HG03108 (cell line): ENCODE data around the gene TBX1.

Experiments
- ATAC-seq: cut with Tn5 transposase; IDR thresholded peaks from one replicate; pipeline ENCODE4 v1.9.1; 2021; ENCODE audit warnings: moderate library complexity; ENCODE audit not compliant: unreplicated experiment

The TBX1 gene

DNA sequence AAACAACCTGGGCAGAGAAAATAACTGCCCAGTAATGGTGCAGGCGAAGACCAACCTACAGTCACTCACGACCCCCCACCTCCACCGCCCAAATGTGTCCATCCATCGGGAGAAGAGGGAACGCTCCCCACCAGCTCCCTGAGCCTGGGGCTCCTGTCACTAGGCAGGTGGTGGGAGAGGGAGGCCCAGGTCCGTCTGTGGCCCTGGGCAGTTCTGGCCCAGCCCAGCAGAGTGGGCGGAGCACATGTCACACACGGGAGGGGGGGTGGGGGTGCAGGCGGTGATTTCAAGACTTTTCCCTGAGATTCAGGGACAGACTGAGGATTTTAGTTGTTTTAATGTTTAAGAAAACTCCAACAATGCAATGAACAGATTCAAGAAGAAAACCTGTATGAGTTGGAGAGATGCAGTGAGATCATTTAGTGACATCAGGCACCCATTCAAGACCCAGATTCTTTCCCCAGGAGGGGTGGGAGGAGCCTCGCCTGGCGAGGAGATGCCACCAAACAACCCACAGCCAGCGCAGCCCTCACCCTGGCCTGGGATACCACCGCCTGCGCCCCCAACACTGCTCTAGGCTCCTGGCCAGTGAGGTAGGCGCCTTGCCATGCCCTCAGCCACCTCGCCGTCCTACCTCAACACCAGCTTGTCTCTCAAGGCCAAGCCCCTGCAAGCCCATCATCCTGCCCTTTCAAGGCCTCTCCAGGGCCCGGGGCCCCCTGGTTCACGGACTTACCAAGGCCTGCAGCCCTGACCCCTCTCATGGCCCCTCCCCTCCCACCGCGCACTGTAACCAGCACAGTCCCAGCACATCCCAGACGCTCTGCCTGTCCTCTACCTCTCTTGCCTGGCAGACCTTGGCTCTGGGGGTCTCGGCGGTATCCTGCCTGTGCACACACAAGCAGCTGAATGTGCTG lies 36.8 kb downstream of the TBX1 start:
- ATAC-seq: no peak

DNA sequence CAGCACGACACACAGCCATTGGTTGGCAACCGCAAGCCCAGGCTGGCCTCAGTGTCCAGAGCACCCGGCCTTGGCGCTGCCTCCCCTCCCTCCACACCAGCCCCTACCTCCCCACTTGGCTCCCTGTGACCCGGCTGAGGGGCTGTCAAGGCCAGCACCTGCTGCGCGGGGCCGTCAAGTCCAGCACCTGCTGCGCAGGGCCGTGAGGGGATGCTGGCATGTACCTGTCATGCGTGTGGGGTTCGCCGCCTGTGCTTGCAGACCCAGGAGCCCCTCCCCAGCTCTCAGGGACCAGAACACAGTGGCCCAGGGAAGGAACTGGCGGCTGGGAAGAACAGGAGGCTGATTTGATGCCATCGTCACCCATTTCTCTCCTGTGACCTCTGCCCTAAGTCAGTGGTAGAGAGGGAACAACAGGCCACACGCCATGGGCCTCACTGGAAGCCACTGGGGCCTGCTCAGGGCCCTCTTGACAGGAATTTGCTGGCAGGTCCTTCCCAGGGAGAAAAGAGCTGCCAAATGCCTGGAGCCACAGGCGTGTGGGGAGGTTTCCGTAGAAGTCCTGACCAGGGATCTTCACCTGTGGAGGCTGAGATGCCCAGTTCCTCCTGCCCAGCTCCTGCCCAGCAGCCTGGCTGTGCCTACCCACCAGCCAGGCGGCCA lies 37.6 kb downstream of the TBX1 start:
- ATAC-seq: no peak

DNA sequence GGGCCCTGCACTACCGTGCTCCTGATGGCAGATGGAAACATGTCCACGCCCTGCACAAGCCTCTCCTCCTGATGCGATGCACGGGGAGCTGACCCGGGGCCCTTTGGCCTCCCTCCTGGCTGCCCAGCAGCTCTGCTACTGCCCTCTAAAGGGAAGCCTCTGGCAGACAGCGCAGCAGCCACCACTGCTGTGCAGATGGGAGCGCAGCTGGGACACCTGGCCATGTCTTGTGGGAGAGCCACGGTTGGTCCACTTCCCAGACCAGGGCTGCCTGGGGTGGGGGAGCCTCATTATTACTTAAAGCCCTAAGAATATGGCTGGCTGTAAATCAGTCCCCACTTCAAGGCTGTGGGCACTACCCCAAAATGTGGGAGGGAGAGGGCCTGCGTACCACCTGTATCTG lies 38.3 kb downstream of the TBX1 start:
- ATAC-seq: no peak

DNA sequence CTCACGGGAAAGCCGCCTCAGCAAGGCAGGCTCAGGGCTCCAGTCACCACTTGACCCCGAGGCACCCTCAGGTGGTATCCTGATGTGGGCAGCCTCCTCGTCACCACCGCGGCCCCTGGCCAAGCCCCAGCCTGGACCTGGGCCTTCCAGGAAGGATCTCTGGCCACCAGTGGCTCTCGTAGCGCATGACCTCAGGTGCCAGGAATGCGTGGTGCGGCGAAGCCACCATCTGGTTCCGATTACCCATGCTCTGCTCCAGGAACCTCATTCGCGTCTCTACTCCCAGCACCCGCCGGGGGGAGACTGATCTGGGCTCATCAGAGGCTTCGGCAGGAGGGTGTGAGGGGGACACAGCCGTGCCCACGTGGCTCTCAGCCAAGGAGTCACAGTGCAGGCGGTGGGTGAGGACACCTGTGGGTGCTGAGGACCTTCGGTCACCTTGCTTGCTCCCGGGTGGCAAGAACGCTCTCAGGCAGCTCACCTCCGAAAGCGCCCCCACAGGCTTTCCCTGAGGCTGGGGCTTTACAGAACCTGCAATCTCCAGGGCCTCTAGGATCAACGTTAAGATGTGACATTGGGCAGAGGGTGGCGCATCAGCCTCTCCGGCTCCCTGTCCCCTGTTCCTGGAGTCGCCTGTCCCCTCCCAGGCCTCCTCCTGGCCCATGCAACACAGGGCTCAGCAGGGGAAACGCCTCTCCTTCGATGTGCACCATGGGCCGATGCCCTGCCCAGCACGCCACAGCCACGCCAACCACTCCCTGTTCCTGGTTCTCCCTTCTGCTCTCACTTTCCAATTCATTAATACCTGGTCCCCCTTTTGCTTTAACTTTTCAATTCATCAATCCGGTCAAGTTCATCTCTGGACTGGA lies 39.0 kb downstream of the TBX1 start:
- ATAC-seq: no peak

DNA sequence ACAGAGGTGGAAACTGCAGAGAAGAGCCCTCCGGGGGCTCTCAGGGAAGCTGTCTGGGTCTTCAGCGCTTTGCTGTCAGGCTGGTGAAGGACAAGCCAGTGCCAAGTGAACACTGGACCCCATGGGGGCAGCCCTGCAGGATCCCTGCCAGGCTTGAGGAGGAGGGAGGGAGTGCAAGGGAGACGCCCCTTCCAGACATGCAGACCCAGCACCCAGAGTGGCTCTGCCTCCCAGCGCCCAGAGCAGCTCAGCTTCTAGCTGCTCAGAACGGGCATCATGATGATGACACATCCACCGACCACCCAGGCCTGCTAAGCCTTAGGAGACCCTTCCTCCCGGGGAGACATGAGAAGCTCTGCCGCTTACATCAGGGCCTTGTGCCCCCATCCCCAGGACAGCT lies 39.7 kb downstream of the TBX1 start:
- no peak for ATAC-seq

DNA sequence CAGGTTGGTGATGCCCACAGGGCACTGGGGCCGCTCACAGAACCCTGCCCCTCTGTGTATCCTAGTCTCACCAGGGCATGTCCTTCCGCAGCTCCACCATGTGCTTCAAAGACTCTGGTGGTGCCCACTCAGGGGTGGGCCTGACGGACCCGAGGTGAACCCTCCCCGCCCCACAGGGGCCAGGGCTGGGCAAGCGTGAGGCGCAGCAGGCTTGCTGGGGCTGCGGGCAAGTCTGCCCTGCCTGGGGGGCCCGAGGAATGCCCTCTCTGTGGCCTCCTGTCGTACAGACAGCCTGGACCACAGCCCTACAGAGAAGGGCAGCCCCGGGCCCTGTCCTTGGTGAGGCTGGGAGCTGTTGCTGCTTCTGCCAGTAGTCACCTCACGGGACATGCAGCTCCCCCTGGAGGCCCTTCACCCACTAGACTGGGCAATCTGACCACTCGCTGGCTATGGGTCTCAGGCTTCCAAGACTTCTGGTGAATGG lies 40.2 kb downstream of the TBX1 start:
- no peak for ATAC-seq

DNA sequence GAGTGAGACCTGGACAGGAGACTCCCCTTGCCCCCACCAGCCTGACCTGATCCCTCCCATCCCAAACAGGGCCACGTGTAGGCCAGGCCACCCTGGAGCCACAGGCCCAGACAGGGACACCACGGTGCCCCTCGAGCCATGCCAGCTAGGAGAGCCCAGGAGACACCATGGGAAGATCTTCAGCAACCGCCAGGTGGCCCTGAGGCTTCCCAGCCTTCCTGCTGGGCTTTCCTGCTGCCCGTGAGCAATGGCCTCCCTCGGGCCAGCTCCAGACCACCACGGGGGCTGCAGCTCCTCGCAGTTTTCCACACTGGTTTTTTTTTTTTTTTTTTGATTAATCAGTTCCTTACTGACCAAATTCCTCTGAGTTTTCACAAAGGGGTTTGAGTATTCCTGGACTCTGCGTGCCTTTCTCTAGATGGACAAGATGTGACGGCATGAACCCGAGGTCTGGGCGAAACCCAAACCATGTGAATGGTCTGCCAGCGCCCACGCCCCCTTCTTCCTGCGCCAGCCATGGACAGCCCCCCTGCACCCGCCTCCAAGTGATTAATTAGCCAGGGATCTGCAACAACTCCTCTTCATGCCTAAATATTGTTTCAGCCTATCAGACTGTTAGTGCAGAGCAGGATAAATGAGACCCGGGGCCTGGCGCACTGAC lies 40.9 kb downstream of the TBX1 start:
- ATAC-seq: no peak

DNA sequence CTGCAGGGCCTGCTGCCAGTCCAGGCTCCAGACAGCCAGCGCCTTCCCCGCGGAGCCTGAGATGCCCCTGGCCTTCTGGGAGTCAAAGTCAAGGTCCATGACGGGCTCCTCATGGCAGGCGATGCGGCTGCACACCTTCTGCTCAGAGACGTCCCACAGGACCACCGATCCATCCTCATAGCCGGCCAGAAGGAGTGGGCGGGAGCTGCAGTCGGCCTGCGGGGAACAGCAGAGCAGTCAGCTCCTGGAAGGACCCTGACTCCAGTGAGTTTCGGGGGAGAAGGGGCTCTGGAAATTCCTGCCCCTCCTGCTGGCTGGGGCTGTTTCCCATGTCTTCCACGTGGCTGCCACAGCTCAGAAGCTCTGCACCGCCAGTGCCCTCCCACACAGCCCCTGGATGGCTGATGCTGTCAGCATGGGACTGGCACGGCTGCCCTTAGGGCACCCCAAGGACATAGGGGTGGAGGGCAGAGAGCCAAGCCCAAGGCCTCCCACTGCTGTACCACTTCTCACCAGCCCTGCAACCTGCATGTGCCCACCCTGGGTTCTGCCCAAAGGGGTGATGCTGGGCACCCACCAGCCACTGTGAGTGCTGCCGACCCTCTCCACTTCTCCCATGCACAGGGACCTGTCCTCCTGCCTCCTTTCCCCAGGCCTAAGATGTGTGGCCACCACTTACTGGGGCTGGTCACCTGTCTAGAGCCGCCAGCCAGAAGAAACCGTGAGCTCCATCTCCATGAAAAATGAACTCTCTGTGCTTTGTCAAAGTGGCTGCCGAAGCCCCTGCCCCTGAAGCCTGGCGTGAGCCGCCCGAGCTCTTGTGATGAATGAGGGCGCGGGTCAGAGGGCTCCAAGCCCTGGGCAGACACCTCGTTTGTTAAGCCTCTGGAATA lies 41.7 kb downstream of the TBX1 start:
- no peak for ATAC-seq

DNA sequence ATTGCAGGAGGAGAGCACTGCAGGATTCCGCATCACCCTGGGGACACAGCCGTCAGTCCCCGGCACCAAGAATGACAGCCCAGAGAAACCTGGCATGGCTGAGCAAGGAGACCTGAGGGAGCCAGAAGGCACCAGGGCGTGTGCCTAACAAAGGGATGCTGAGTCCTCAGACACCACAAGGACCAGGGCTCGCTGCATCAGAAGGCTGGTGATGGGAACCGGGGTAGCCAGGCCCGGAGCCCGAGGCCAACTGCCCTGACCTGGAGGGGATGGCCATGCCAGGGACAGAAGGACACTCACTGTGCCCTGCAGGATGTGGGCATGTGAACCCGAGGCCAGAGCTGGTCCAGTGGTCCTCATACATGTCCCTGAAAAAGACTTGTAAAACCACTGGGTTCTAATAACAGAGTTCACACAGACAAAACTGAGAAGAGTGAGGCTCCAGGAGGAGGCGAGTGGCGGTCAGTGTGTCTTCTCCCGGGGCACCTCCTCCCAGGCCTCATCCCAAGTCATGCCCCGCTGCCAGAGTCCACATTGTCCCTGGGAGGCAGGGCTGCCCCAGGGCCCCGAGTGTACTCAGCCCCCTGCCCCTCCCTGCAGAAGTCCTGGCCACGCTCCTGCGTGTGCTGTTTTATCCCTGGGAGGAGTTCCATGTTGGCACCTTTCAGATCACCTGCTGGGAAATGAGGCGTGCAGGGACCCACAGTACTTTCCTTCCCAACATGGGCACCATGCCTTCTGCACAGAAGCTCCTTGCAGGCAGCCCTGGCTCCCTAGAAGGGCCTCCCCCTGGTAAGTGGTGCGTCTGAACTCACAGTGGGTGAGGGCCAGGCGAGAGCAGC lies 42.5 kb downstream of the TBX1 start:
- no peak for ATAC-seq

DNA sequence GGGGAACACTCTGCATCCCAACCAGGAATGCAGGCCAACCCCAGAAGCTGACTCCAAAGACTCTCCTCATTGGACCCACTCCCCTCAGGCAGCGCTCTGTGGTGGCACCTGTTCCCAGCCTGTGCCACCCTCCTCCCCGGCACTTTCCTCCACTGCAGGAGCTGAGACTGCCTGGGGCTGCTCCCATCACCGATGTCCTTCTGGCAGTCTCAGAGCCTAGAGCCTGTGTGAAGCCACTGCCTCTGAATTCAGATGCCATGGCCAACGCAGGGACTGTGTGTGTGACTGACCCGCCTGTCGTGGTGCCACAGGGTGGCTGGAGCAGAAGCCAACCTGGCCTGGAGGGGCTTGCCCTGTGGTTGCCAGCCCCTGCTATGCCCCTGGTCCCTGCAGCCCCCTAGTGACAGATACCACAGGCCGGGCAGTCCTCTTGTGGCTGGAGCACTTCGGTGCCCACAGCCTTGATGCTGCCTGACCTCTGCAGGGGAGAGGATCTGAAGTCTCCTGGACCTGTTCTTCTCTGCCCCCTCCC lies 43.2 kb downstream of the TBX1 start:
- no peak for ATAC-seq

DNA sequence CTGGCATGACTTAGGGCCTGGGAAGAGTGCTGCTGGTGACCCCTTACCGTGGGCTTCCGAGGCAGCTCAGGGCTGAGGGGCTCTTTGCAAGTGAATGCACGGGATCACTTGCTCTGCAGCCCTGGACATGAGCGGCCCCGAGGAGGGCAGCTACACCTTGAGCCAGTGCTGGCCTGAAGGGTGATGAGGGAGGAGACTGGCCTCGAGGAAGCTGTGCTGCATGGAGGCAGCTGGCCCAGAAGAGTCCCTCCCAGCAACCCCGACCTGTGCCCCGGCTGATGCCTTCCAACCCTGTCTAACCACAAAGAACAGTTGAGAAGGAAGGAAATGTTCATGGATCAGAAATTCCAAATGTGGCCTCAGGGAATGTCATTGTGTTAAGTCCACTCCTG lies 45.2 kb downstream of the TBX1 start:
- no peak for ATAC-seq

DNA sequence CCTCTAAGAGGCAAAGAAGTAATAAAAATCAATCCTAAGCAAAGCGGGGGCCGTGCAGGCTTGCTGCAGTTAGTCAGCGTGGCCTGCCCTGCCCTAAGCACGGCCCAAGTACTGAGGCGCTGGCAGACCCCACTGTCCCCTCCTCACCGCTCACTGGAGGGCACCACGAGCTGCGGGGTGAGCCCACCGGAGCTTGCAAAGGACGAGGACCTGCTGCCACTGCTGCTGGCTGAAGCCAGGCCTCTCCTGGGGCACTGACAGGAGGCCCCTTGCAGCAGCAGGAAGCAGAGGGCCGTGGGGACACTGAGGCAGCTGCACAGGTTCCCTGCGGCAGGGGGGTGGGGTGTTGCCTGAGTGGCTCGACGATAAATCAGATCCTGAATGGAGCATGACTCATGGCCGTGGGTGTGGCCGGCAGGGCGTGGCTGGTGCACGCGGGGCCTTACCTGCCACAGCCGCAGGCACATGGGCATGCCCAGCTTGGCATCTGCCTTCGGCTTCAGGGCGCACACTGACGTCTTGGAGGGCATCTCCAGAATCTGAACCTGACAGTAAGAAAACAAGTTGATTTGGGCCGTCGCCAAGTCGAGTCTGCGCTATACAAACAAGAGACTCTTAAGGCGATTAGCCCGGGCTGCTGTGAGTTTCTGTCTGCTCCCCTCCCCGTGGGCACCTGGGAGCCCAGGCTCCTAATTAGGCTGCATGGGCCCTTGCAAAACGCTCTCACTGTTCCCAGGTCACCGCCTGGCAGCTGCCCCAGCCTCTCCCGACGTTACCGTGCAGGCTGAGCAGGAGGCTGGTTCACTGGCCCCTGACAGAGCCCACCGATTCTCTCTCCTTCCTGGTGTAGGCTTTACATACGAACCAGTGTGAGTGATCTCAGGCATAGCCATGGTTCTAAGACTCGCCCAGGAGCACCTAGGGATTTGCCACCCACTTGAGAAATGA lies 45.9 kb downstream of the TBX1 start:
- no peak for ATAC-seq

DNA sequence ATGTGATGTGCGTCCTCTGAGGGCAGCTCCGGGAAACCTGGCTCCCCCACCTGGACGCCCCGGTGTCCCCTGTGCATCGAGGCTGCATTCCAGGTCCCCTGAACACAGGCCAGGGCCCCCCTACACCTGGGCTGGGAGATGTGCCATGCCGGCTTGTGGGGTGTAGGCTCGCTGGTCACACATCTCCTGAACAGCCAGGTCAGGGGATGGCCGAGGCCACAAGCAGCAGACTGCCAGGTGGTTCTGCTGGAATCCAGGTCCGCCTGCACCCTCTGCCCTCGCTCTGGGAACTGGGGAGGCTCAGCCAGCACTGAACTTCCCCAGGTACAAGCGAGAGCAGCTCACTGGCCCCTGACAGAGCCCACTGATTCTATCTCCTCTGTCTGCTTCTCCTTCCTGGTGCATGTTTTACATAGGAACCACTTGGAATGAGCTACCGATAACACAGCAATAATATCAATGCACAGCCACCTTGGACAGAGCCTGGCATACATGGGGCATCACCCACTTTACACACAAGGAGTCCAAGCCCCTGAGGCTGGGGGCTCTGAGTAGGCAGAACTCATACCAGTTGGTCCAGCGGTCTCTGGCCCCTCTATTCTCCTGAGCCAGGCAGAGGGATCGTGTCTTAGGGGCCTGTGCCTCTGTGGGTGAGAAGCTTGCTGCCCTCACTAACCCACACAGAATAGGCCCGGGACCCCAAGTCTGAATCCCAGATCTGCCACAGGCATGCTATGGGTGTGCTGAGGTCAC lies 46.8 kb downstream of the TBX1 start:
- no peak for ATAC-seq

DNA sequence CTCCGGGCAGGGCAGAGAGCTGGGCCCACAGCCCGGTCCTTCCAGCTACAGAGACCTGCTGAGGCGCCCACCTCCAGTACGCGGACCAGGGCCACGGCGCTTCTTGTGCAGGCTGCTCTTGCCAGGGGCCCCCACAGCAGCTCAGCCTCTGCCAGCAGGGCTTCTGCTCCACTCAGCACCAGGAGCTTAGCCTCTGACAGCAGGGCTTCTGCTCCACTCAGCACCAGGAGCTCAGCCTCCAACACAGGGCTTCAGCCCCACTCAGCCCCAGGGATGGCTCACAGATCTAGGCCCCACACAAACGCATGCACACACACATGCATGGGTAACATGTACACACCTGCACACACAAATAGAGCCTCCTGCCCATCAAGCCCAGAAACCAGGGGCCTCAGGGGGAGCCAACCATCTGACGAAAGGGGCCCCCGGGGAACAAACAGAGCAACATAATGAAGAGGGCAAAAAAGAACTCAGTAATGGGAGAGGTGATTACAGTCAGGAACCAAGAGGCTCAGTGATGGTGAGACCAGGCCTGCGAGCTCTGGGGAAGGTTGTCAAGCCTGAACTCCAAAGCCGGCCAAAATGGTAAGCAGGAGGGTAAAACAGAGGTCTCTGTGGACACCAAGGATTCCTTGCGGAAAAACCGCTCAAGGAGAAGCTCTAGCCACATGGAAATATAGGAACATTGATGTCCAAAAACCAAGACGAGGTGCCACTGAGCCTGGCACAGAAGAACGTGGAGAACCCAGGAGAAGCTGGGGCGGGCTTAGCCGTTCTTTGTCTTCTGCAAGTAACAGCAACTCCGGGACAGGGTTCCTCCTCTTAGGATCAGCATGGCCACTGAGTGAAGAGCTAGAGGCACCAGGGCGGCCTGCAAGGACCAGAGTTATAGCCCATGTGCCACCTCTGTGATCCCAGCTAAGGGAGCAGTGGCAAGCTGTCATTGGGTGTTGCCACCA lies 47.6 kb downstream of the TBX1 start:
- ATAC-seq: no peak

DNA sequence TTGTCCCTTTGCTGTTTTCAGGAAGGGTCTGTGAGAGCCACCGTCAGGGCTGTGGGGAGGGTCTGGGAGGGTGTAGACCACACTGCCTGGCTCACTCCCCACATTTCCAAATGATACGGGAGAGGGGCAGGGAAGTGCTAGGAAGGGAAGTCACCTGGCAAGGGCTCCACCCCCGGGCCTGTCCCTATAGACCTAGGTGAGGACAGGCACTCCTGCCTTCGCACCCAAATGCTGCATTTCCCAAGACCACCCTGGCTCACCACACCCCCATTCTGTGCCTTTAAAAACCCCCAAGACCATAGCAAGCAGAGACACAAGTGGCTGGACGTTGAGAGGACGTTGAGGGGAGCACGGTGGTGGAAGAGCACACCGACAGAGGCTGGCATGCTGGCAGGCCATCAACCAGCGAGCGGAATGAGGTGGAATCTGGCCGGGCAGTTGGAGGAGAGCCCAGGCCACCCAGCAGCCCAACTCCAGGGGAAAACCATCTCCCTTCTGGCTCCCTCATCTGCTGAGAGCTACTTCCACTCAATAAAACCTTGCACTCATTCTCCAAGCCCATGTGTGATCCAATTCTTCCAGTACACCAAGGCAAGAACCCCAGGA lies 48.4 kb downstream of the TBX1 start:
- no peak for ATAC-seq
